K562 (cell line): ENCODE results near the gene TERB1. TPM values are rescaled to one million over a fixed set of nuclear protein-coding genes. Genes with fewer than 3 reads are reported as not detected.

Experiments used
- ATAC-seq: fragments of 200-7000 bp; cut with Tn5 transposase; 3 replicates; pipeline ENCODE4 v1.9.1; 2020; ENCODE audit warnings: moderate library complexity
- BruUV-seq: library from RNA; stranded (reverse); fragments of 400-500 nt; replicated peaks from 2 replicates; lab custom pipeline; 2021; lab: Mats Ljungman, UMichigan
- CTCF ChIA-PET: fragments of 300-600 bp; formaldehyde crosslinking; extraction: SDS; loops from one replicate; lab custom pipeline; 2021; ENCODE audit warnings: low intra/inter-chr PET ratio; lab: Yijun Ruan, JAX
- POLR2A ChIA-PET: fragments of 300-600, 350-650 bp; sonication (Branson Sonifier 250); formaldehyde crosslinking; extraction: SDS; loops from one replicate; lab custom pipeline; 2021; ENCODE audit warnings: antibody characterized with exemption, inconsistent platforms; lab: Yijun Ruan, JAX
- DNase-seq, 4 experiments: peaks; one replicate each; pipeline versions ENCODE4 v3.0.0 to v3.0.0-alpha.2; 2011 to 2018; ENCODE audit warnings: low spot score in 3 of 4, mixed read lengths in 3 of 4; ENCODE audit errors: extremely low read depth in 1 of 4
- FAIRE-seq: peaks from 2 replicates; lab custom pipeline; 2011; peaks lifted over from hg19 to GRCh38; lab: Jason Lieb, UNC
- H2AFZ ChIP-seq: 2 replicates; pipeline ENCODE4 v1.6.0; 2011; ENCODE audit warnings: low read depth, low read length, control low read depth, inconsistent platforms
- H3K27ac ChIP-seq: fragments of 200-600 bp; 3 replicates; pipeline ENCODE4 v1.8.0; 2011; ENCODE audit warnings: low read depth, mild to moderate bottlenecking, control low read depth, inconsistent platforms, low read length, moderate library complexity, mixed read lengths; ENCODE audit errors: extremely low read depth
- H3K27me3 ChIP-seq, 2 experiments: fragments of 300-600 bp in 1 of 2; 2 replicates in 1 of 2; 3 replicates in 1 of 2; pipeline versions ENCODE4 v1.6.0 to v1.8.0; 2011; ENCODE audit warnings: inconsistent platforms in 2 of 2, low read length in 2 of 2, mild to moderate bottlenecking in 1 of 2, mixed read lengths in 1 of 2, moderate library complexity in 1 of 2; ENCODE audit not compliant: control insufficient read depth in 2 of 2, insufficient read depth in 2 of 2
- H3K36me3 ChIP-seq: fragments of 300-600 bp; 3 replicates; pipeline ENCODE4 v1.8.0; 2011; ENCODE audit warnings: mild to moderate bottlenecking, low read length, inconsistent platforms; ENCODE audit not compliant: control insufficient read depth, insufficient read depth
- H3K4me1 ChIP-seq, 2 experiments: fragments of 200-600 bp in 1 of 2; replicated peaks in 1 of 2; 2 replicates in 1 of 2; 3 replicates in 1 of 2; pipeline versions ENCODE4 v1.5.1 to v1.8.0; 2011; ENCODE audit warnings: inconsistent platforms in 2 of 2, low read length in 2 of 2, mild to moderate bottlenecking in 1 of 2, mixed read lengths in 1 of 2, moderate library complexity in 1 of 2; ENCODE audit not compliant: control insufficient read depth in 2 of 2, insufficient read depth in 2 of 2
- H3K4me2 ChIP-seq: 2 replicates; pipeline ENCODE4 v1.6.1; 2011; ENCODE audit warnings: low read length, control low read depth, inconsistent platforms, mixed read lengths; ENCODE audit not compliant: insufficient read depth
- H3K4me3 ChIP-seq: fragments of 200-600 bp; sonication (generic), shearing (Covaris generic); 2 replicates; pipeline ENCODE4 v1.5.1; 2016; ENCODE audit warnings: control low read depth, inconsistent platforms
- H3K79me2 ChIP-seq: fragments of 200-600 bp; 3 replicates; pipeline ENCODE4 v1.8.0; 2011; ENCODE audit warnings: low read length, inconsistent platforms; ENCODE audit not compliant: control insufficient read depth, insufficient read depth
- H3K9ac ChIP-seq, 2 experiments: 2 replicates each; pipeline versions ENCODE4 v1.6.0 to v1.6.1; 2011; ENCODE audit warnings: low read depth in 2 of 2, low read length in 2 of 2, control low read depth in 1 of 2, inconsistent platforms in 1 of 2, mild to moderate bottlenecking in 1 of 2, mixed read lengths in 1 of 2; ENCODE audit not compliant: insufficient read depth in 1 of 2
- H3K9me1 ChIP-seq: one replicate; pipeline ENCODE4 v1.6.0; 2011; ENCODE audit warnings: inconsistent platforms, mild to moderate bottlenecking, low read length, moderate library complexity; ENCODE audit not compliant: control insufficient read depth, insufficient read depth
- H3K9me3 ChIP-seq: replicated peaks from 2 replicates; pipeline ENCODE4 v1.5.1; 2011; ENCODE audit warnings: low read depth, low read length, inconsistent platforms; ENCODE audit not compliant: control insufficient read depth, insufficient read depth
- H4K20me1 ChIP-seq: replicated peaks from 2 replicates; pipeline ENCODE4 v1.6.1; 2011; ENCODE audit warnings: low read length, inconsistent platforms, mixed read lengths; ENCODE audit not compliant: control insufficient read depth, insufficient read depth
- CEBPZ ChIP-seq: fragments of 150-350 bp; IDR thresholded peaks from 2 replicates; pipeline ENCODE4 v1.6.1; 2014; ENCODE audit warnings: low read depth, mild to moderate bottlenecking, low read length, borderline replicate concordance
- HBP1 ChIP-seq: fragments of 450-650 bp; formaldehyde crosslinking; IDR thresholded peaks from 2 replicates; pipeline ENCODE4 v1.4.0; 2022; ENCODE audit warnings: missing genetic modification characterization
- HDAC1 ChIP-seq, 2 experiments: fragments of 450-650 bp; IDR thresholded peaks; 2 replicates each; pipeline ENCODE4 v1.6.1; 2016 to 2017; ENCODE audit warnings: inconsistent platforms in 1 of 2, mild to moderate bottlenecking in 1 of 2, moderate library complexity in 1 of 2
- PCBP1 ChIP-seq: fragments of 200-400 bp; formaldehyde crosslinking; IDR thresholded peaks from 2 replicates; pipeline ENCODE4 v1.6.1; 2018; ENCODE audit warnings: mild to moderate bottlenecking, low read depth, low read length; ENCODE audit not compliant: poor library complexity, severe bottlenecking
- WGBS: fragments of 100-300 bp; shearing (Covaris generic); methylation state at CpG from one replicate; pipeline ENCODE4 v1.1.6; 2016; ENCODE audit warnings: low coverage, mixed read lengths; ENCODE audit not compliant: insufficient coverage; ENCODE audit errors: missing lambda C conversion rate; 5-methylcytosine and 5-hydroxymethylcytosine counted together
- in situ Hi-C: fragments of 300-500 bp; cut with MboI; formaldehyde crosslinking; loops from 4 replicates; pipeline ENCODE4 v1.15.0; 2018; ENCODE audit warnings: inconsistent platforms, mixed read lengths
- intact Hi-C: fragments of 100-400 bp; cut with micrococcal nuclease; formaldehyde crosslinking; loops from 2 replicates; pipeline ENCODE4 v1.14.2; 2022
- polyA plus RNA-seq, 8 experiments: library from polyadenylated mRNA; depleted of rRNA in 4 of 8; stranded (reverse) in 5 of 8; unstranded in 3 of 8; fragments of >200 nt; fragmentation: Nextera tagmentation in 2 of 8; fragmentation: Illumina TruSeq in 1 of 8; extraction: Ambion mirVana in 2 of 8; extraction: Trizol in 1 of 8; gene quantifications; 2 replicates each; pipeline versions ENCODE4 v1.2.1 to v1.2.3, GENCODE V29; 2011 to 2014; ENCODE audit warnings: inconsistent platforms in 1 of 8, missing spikeins in 1 of 8
- total RNA-seq, 7 experiments: library from RNA; depleted of rRNA in 6 of 7; stranded (reverse); fragments of >200 nt in 6 of 7; fragmentation: Illumina TruSeq in 2 of 7; extraction: Trizol in 2 of 7; gene quantifications; 2 replicates each; pipeline versions ENCODE4 v1.2.1 to v1.2.3, GENCODE V29; 2011 to 2021; ENCODE audit warnings: low replicate concordance in 1 of 7

TERB1 gene
- total and polyA plus RNA-seq, 9 of the 15 experiments (the other 6 are each of a cell fraction or from before 2014, with no cell fraction given), result not detected

GRCh38 chr16:66720766-66721165, 80.6 kb downstream of the TERB1 start:
- no TSS peak for BruUV-seq
- Histone ChIP-seq H4K20me1 (no peaks in the 10 kb centered on the region), H3K4me3 (no peak overlapping the region), H3K36me3 (peaks cover 51% of the 10 kb centered on the region), H3K4me2 (no peak overlapping the region), H3K9ac (no peak overlapping the region), H3K4me1 (no peaks in the 10 kb centered on the region), H3K9me1 (no peaks in the 10 kb centered on the region), H3K27ac (no peak overlapping the region), H2AFZ (no peak overlapping the region), H3K9me3 (no peaks in the 10 kb centered on the region), H3K27me3 (no peaks in the 10 kb centered on the region), H3K79me2 (no peaks in the 10 kb centered on the region)
- in situ Hi-C loops (no loop called here), intact Hi-C loops (loop anchor here (10.0 kb wide), 1 partner anchor 316 kb away; no protein-coding TSS in a partner anchor)
- ChIA-PET CTCF (no interaction called here), POLR2A (interaction anchor here (1.3 kb wide), 1 partner anchor 23 kb away, joined by 4 read pairs; no protein-coding TSS in a partner anchor)
- no peak for DNase-seq
- ATAC-seq, result no peak
- TF ChIP-seq HBP1 (CRISPR knock-in tag), result no peak
- no peak for TF ChIP-seq PCBP1
- no peak for TF ChIP-seq CEBPZ
- no peak for TF ChIP-seq HDAC1 (IDR thresholded peaks at IDR 0.05)
- no peak for FAIRE-seq
- WGBS, result 57% methylated on average over 3 of the region's 3 CpGs
